ENCODE data around the gene SPTBN1. TPM values are rescaled to one million over a fixed set of nuclear protein-coding genes. Genes with fewer than 3 reads are reported as not detected.

The SPTBN1 gene
- total and polyA plus RNA-seq, 9 of the 15 experiments (the other 6 are each of a cell fraction or from before 2014, with no cell fraction given): 8.9 to 66.8 (median 31.4) TPM

DNA sequence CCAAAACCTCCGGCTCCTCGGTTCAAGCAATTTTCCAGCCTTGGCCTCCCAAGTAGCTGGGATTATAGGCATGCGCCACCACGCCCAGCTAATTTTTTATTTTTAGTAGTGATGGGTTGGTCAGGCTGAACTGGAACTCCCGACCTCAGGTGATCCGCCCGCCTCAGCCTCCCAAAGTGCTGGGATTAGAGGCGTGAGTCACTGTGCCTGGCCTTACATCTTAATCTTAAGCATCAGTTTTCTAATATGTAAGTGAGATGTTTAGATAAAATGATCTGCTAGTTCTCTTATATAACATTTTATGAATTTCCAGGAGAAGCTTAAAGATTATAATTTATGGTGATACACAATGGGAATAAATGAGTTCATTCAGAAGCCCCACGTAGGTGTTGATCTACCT, 69.2 kb downstream of the SPTBN1 start (continued):
- TF ChIP-seq ZNF561 (CRISPR knock-in tag; conservative IDR thresholded peaks at IDR 0.05) (no peak), SIN3B (IDR thresholded peaks at IDR 0.05; ENCODE audit: low read depth) (no peak), CREB3 (tag; conservative IDR thresholded peaks at IDR 0.05; ENCODE audit: low read depth) (no peak), HDGF (IDR thresholded peaks at IDR 0.05) (no peak), WHSC1 (IDR thresholded peaks at IDR 0.05; ENCODE audit: low read length) (no peak), ZNF436 (CRISPR knock-in tag; IDR thresholded peaks at IDR 0.05) (no peak), PHTF2 (CRISPR knock-in tag; IDR thresholded peaks at IDR 0.05) (no peak), FOXJ2 (tag; IDR thresholded peaks at IDR 0.05) (no peak), E2F4 (CRISPR knock-in tag; IDR thresholded peaks at IDR 0.05; ENCODE audit: low read depth) (no peak)

- intact Hi-C loops (cut with micrococcal nuclease): no loop called here
- POLR2A ChIA-PET: interaction anchor here (0.6 kb wide), 1 partner anchor 170 kb away, joined by 3 read pairs; no protein-coding TSS in a partner anchor
- 16% methylated on average over 12 of the region's 12 CpGs for WGBS (ENCODE audit: insufficient coverage, low coverage, missing lambda C conversion rate)
Observed at GRCh38 chr2:54526226-54526879, 70.2 kb downstream of the SPTBN1 start.

More at GRCh38 chr2:54526226-54526879, 70.2 kb downstream of the SPTBN1 start:
- no peaks in the 10 kb centered on the region for H3K79me2 ChIP-seq (ENCODE audit: control insufficient read depth, insufficient read depth, low read length)
- H3K27me3 ChIP-seq (ENCODE audit: control insufficient read depth in 2 of 2, insufficient read depth in 2 of 2, low read length in 2 of 2): 0 out of 5 replicates have a peak, but pooled peaks cover 0 to 7% of the 10 kb centered on the region in 2 experiments
- no peaks in the 10 kb centered on the region for H3K9me1 ChIP-seq (ENCODE audit: control insufficient read depth, insufficient read depth, low read length)
- no peak overlapping the region for H3K4me3 ChIP-seq
- ATAC-seq: no peak
- H4K20me1 ChIP-seq (replicated peaks; ENCODE audit: control insufficient read depth, insufficient read depth, low read length): no peaks in the 10 kb centered on the region
- TF ChIP-seq CREM (IDR thresholded peaks at IDR 0.05; ENCODE audit: low read depth) (0 out of 2 replicates have a peak, but pooled peaks have one; percentile 27), USF2 (CRISPR knock-in tag; IDR thresholded peaks at IDR 0.05) (no peak)
- no peaks in the 10 kb centered on the region for H3K9me3 ChIP-seq (replicated peaks; ENCODE audit: control insufficient read depth, insufficient read depth, low read depth, low read length)
- no peak overlapping the region for H2AFZ ChIP-seq (ENCODE audit: low read depth, low read length)
- peak; percentile 32 for FAIRE-seq
- peaks cover 0 to 6% of the 10 kb centered on the region in 2 experiments; a peak in 1 of 5 replicates for H3K4me1 ChIP-seq (replicated peaks in 1 of 2; ENCODE audit: control insufficient read depth in 2 of 2, insufficient read depth in 2 of 2, low read length in 2 of 2)
- no TSS peak for BruUV-seq (replicated peaks)
- no peak overlapping the region for H3K9ac ChIP-seq (ENCODE audit: insufficient read depth in 1 of 2, low read depth in 2 of 2, low read length in 2 of 2)
- in situ Hi-C loops (cut with MboI): loop anchor here (10.0 kb wide), 2 partner anchors 118 to 318 kb away; no protein-coding TSS in a partner anchor
- DNase-seq (ENCODE audit: extremely low read depth in 1 of 4, low spot score in 3 of 4): no peak
- H3K36me3 ChIP-seq (ENCODE audit: control insufficient read depth, insufficient read depth, low read length): no peaks in the 10 kb centered on the region
- H3K4me2 ChIP-seq (ENCODE audit: insufficient read depth, low read length): no peak overlapping the region
- H3K27ac ChIP-seq (ENCODE audit: extremely low read depth, low read depth, low read length): no peak overlapping the region
- CTCF ChIA-PET (ENCODE audit: low intra/inter-chr PET ratio): no interaction called here

Data from K562 (cell line).